NCI-H1694 (cell line): ENCODE data around the gene ATXN7.

ENCODE experiments used
- DNase-seq: peaks from one replicate; lab custom pipeline; 2025; lab: John Stamatoyannopoulos, UW

ATXN7 gene

DNA sequence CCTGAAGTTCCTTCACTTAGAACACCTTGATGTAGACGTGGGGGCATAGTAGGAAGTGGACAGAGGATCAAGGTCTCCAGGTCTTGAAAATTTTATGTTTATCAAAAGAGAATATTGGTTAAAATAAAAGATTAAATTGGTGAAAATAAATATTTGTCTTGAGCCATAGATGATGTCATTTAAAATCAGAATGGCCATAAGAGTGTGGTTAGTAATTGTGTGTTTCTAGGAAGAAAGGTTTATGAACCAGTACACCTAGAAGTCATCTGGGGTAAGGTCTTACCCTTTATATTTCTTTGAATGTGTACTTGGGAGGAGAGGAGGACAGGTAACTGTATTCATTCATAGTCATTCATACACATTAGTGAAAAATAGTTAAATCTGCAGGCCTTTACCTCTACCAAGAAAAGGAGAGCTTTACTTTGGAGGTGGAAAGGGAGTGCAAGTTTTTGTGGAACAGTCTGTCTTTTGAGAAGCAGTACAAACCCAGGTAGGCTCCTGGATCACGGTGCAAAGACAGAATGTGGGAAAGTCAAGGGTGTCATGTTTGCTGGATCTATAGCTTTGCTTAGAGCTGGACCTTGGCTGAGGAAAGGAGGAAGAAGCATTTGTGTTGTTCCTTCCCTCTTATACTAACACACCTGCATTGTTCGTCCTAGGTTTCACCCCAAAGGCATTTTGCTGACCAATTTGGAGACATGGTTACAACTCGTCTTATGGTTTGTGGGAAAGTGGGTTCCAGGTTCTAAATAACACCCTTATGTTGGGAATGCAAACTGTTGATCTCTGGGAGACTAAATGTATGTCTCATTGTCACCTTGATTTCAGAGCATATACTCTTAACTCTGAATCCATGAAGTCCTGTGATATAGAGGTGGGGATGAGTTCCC lies 42.3 kb downstream of the ATXN7 start:
- no peak for DNase-seq

DNA sequence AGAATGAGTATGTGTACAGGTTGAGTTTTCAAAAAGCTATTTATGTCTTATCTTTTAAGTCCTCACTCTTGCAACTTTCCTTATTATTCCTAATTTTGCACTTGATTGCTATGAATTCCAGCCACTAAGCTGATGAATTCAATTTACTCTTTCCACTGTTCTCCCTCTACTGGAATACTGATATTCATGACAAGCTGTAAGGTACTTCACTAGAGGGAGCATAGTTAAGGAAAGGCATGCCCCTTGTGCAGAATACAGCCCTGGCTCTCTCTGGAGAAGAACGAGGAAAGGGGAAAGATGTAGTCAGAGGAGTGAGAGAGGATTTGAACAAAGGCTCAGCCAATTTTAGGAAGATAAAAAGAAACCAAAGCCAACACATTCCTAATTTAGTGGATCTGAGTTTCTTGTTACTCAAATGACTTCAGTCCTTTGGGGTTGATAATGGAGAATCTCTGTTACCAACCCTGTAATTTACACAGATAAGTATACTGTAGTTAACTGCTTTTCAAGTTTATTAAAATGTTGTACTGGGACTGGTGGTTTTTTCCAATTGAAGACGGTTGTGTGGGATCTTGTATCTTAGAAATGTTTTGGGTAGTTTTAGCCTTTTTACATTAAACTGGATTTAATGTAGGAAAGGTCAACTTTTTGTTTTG lies 44.5 kb downstream of the ATXN7 start:
- DNase-seq, result no peak

DNA sequence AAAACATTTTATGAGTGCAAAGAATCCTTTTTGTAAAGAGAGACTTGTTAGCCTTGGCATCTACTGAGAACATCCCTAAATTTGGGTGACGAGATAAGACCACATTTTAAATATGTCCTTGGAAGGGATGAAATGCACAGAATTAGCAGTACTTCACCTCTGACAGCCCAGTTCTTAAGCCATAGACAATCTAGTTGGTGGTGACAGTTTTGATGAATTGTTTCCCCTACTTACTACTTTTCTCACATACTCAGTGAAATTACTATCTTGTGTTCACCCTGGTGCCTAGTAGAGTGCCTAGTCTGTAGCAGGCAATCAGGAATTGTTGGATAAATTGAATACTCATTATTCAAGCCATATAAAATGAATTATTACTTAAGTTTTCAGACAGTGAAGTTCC lies 45.1 kb downstream of the ATXN7 start:
- DNase-seq, result no peak

DNA sequence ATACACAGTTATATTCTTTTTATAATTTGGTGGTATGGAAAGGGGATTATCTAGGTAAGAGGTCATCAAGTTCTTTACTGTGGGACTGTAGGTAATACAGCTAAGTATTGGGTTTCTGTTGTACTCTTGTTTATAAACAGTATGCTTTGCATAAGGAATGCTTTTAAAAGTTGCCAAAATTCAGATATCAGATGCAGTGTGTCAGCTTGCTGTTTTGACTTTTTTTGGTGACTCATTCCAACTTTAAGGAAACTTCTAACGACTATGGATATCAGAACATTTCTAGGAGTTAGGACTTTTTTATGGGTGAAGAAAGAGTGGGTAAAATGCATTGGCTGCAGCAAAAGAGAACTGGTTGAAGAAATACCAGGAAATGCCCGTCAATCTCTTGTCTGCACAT lies 45.8 kb downstream of the ATXN7 start:
- DNase-seq, result no peak

DNA sequence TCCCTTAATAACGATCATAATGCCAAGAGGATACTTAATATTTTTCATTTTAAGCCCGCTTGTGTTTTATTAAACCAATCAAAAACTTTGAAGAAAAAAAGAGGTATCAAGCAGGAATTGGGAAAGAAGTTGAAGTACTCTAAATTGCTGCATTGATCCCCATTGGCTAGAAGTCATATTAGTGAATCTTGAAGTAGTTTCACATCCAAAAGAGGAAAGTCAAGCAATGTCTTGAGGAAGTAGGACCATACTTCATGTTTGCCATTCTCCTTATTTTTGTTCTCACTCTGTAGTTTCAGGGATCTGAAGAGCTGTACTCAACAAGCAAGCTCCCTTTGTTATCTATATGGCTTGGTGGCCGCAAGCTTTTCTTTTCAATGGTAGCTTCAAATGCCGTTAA lies 46.3 kb downstream of the ATXN7 start:
- DNase-seq, result no peak

DNA sequence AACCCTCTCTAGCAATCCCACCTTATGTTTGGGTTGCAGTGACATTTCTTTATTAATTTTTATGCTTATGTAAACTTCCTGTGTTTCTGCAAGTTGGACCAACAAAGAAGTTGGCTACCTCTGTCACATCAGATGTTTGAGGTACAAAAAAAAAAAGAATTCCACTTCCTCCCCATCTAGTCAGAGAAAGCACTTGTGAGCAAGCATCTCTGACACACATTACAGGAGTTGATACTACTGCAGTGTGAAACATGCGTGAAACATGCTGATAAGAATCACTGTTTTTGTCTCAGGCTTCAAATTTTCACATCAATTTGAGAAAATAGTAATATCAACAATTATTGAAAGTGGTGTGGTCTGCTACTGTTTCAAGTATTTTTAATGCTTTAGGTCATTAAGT lies 47.2 kb downstream of the ATXN7 start:
- no peak for DNase-seq

DNA sequence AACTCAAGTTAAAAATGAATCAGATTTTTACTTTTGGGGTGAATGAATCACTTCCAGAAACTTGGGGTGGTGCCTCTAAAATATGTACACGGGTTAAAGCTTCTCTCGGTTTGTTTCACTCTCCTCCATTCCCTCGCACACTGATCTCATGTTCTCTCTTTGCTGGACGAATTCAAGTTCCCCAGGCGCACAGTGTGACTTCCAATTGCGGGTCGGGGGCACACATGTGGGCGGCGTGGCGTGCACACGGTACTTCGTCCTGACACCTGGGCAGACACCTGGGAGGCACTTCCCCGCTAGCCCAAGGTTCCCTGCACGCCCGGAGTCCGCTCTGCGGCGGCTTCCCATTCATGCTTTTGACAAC lies 47.8 kb downstream of the ATXN7 start:
- no peak for DNase-seq

DNA sequence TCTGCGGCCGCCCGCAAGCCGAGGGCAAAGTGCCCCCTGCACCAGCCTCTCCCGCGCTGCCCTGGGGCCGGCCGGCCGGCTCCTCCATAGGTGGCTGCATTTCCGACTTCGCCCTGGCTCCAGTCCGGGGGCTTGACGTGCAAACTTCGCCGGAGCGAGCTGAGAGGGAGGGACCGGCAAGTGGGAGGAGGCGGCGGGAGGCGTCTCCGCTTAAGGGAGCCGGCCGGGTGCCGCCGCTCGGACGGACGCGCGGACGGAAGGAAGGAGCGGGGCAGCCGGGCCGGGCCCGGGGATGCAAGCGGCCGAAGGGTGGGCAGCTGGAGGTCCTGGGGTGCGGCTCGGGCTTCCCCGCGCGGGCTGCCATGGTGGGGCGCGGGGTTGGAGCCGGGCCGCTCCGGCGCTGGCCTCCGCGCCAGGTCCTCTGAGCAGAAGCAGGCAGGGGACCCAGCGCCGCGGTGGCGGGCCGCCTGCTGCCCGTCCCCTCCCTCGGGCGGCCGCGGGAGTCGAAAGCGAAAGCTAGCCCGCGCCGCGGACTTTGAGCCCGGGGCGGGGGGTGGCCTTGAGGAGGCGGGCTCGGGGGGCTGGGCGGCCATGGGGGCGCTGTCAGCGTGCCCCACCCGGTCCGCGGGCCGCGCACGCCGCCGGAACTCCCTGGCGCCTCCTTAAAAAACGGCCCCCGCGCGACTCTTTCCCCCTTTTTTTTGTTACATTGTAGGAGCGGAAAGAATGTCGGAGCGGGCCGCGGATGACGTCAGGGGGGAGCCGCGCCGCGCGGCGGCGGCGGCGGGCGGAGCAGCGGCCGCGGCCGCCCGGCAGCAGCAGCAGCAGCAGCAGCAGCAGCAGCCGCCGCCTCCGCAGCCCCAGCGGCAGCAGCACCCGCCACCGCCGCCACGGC lies 48.5 kb downstream of the ATXN7 start, which contains the start of gene SCAANT1:
SCAANT1 (minus strand) TSS at position 511 of the 895 bp plus-strand sequence.
- no peak for DNase-seq

DNA sequence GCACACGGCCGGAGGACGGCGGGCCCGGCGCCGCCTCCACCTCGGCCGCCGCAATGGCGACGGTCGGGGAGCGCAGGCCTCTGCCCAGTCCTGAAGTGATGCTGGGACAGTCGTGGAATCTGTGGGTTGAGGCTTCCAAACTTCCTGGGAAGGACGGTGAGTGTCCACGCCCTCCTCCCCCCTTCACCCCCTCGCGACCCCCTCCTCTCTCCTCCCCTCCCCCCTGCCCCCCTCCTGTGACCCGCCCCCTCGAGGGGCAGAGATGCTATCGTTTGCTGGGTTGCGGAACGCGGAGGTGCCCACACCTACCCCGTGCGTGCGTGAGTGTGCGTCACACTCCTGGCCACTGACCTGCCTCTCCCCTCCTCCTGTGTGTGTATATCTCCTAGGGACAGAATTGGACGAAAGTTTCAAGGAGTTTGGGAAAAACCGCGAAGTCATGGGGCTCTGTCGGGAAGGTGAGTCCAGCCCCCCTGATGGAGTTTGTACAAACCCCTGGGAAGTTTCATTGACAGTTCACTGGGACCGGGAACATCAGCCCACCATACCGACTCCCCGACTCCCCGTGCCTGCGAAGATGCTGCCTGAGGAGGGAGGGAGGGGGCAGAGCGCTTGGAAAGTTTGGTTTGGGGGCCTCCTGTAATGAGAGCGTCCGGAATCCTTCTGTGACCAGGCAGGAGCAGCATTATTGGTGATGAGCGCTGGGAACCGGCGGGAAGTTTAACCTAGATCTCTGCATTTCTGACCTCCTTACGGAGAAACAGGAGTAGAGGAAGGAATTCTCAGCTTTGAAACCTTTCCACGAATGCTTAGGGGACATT lies 49.3 kb downstream of the ATXN7 start:
- no peak for DNase-seq

DNA sequence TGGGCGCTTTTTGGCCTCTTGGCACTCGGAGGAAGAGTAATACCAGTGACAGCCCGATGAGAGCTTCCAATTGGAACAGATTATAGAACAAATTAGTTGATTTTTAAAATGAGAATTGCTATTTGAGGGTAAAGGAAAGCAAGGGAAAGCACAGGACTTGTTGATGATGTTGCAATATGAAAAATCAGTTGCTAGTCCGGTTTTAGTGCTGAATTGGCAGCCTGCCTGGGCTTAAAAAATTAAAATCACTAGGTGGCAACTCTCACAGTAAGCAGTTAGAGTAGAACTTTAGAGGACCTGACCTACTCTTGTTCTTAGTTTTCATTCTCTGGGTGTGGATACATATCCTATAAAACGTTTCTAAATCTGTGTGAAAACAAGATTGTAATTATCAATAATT lies 50.6 kb downstream of the ATXN7 start:
- DNase-seq, result no peak

DNA sequence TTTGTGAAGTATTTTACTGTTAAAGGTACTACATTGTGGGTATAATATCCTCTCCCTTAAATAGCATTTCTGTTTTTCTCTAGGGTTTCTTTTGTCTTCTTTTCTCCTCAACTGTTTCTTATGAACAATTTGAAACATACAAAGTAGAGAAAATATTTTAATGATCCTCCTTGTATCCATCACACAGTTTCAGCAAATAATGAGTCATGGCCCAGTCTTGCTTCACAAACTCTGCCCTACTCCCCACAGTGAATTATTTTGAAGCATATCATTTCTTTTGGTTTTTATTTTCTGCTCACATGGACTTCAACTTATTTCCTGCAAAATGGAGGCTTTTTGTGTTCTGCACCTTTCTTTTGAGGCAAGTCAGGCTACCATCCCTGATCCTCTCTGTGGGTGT lies 54.7 kb downstream of the ATXN7 start:
- no peak for DNase-seq

DNA sequence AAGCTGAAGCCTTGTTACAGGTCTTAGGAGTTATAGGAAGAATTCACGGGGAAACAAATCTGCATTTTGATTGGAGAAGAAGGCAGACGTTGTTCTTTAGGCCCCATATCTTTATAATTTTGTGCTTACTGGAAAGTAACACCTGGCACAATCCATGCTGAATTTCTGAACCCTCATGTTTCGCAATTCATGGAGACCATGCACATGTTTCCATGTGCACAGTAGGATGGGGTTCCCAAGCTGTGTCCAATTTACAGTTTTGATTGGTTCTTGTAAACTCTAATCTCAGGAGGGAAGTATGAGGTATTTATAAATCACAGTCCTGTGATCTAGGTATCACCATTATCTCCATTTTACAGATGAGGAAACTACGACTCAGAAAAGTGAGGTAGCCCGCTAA lies 56.3 kb downstream of the ATXN7 start:
- DNase-seq, result no peak

DNA sequence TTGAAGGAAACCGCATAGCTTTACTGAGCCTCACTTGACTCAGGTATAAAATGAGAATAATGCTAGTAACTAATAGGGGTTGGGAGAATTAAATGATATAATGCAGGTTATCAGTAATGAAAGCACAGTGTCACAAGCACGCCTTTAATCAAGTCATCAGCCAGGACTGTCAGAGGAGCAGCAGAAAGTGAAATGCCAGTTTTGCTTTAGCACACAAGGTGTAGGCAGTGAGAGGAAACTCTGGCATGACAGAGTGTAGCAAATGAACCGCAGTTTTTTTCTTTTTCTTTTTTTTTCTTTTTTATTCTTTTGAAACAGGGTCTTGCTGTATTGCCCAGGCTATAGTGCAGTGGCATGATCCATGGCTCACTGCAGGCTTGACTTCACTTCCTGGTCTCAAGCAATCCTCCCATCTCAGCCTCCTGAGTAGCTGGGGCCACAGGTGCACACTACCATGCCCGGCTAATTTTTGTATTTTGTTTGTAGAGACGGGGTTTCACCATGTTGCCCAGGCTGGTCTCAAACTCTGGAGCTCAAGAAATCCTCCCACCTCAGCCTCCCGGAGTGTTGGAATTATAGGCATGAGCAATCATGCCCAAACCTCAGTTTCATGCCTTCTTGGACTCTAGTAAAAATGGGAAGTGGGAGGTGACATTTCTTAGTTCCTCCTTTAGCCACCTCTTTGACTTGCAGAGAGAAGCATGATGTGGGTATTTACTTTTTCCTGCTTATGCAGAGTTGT lies 58.2 kb downstream of the ATXN7 start:
- no peak for DNase-seq

DNA sequence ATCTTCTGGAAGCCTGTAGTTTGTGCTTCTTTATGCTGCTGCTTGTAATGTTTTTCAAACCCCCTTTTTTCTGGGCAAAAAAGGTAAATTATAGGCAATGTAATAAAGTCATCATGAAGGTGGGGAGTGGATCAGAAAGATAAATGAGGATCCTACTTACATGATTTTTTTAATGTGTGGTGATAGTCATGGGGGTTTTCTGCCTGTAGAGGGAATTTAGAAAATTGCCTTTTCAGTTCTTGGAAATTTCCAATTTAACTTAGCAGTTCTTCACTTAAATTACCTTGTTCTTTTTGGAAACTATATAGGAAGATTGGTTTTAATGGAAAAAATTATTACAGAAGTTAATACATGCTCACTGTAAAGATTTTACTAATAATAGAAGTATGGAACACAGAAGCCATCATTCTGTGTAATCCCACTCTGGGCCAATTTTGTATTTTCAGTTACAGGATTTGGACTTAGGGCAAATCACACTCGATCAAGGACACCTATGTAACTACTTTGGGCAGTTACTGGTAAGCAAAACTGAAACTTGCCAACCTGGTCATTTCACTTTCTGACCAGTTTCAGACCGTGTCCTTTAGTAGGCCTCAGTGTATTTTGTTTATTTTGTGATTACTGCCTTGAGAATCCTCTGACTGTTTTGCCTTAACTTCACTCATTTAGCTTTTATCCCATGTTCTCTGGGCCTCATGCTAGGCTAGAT lies 59.0 kb downstream of the ATXN7 start:
- DNase-seq, result no peak

DNA sequence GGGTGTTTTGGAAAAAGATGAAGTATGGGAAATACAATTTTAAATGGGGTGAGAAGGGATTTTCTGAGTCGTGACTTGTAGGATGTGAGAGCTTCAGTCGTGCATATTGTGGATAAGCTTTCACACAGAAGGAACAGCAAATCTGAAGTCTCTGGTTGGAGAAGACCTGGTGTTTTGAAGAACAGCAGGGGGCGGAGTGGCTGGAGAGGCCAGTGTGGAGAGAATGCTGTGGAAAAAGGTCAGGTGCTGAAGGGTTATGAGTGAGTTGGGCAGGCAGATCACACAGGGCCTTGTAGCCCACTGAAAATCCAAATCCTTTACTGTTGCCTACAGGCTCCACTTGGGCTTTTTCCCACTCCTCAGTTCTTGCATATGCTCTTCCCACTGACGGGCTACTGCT lies 62.6 kb downstream of the ATXN7 start:
- DNase-seq, result no peak

DNA sequence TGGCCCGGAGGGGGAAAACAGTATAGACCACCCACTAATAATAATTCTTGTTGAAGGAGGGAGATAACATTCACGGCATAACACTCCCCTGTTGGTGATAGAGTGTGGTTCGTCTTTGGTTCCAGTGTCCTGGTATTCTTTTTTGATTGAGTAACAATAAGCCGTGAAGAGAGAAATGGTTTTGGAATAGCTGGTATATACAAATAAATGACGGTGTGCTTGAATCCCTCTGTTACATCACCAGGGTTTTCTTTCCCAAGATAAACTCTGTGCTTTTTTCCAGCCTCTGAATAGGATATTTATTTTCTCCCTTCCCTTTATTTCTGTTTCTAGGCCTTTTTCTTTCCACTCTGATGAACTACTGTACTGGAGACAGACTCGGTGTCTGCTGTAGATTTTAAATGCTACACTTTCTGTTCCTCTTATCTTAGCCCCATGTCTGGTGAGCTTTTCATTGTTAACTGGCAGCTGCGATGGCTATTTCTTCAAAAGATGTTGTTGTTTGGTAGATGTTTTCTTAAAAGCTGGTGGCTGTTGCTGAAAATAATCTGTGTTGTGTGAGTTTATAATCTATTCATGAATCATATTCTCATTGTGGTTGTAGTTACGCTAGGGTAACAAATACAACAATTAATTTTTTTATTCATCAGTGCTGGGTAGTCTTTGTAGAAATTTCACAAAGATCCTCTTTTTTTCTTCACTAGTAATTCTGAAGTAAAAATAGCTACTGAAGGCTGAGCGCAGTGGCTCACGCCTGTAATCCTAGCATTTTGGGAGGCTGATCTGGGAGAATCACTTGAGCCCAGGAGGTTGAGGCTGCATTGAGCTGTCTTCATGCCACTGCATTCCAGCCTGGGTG lies 64.0 kb downstream of the ATXN7 start:
- DNase-seq, result no peak

DNA sequence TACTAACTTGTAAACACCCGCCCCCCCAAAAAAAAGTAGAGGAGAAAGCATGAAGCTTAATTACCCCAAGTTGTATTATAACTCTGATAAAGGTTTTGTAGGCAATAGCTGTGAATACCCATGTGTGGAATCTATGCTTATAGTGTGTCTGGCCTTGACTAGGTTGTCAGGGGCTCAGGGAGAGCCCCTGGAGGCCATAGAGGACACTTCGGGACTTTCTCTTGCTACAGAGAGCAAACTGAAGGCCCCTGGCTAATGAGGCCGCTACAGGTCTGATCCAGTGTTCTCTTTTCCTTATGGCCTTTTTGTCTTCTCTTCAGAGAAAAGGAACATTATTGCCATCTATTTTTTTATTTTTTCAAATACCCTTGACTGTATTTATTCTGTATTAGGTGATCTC lies 67.6 kb downstream of the ATXN7 start:
- DNase-seq, result no peak

DNA sequence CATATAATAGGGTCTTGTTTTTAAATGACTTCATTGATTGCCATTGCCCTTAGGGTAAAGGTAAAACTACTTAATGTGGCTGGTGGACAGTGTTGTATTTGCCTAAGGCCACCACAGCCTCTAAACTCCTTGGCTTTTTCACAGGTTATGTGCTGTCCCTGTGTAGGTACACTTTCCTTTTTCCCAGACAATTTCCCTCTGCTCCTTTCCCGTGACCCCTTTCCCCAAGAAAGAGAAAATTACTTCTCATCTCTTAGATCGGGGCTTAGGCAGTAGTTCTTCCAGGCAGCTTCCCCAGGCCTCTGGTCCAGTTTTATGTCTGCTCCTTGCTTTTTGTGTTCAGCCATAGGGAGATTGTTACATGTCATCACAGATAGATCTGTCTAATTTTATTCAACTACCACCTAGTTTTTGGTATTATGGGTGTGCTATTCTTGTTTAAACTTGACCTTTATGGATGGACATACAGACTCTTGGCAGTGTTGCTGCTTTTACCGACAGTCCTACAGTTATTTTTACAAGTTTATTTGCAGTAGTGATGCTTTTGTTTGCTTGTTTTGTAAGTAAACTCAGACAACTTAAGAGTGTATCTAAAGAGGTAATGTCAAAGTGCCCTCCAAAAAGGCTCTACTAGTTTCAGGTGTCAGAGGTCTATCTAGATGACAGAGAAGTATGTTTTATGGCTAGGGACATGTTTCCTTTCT lies 69.0 kb downstream of the ATXN7 start:
- DNase-seq, result no peak

DNA sequence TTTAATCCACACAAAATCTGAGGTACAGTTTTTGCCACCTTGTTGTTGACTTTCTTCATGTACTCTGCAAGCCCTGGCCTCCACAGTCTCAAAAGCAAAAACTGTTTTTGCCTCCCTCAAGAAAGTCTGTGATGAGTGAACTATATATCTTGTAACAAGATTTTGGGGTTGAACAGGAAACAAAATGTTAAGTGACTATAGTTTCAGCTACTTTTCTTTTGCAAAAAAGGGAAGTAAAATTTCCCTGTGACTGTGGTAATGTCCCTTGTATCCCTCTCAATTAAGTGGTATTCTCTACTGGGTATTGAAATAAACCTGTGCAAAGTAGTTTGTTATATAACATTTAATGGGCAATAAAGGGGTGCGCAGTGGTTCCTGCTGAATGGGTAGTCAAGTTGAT lies 69.8 kb downstream of the ATXN7 start:
- no peak for DNase-seq
